HepG2 (cell line): ENCODE measurements around the gene COL13A1. TPM values are rescaled to one million over a fixed set of nuclear protein-coding genes. Genes with fewer than 3 reads are reported as not detected.

Experiments
- ATAC-seq: fragments of 200-7000 bp; cut with Tn5 transposase; 3 replicates; pipeline ENCODE4 v1.9.1; 2020; ENCODE audit warnings: mild to moderate bottlenecking, moderate library complexity
- BruUV-seq: library from RNA; stranded (reverse); fragments of 400-500 nt; replicated peaks from 2 replicates; lab custom pipeline; 2021; lab: Mats Ljungman, UMichigan
- CTCF ChIA-PET: fragments of 300-600 bp; formaldehyde crosslinking; extraction: SDS; loops from one replicate; lab custom pipeline; 2021; ENCODE audit warnings: low total read pairs, inconsistent platforms, low intra/inter-chr PET ratio; lab: Yijun Ruan, JAX
- POLR2A ChIA-PET: fragments of 350-600 bp; sonication (Branson Sonifier 250); formaldehyde crosslinking; loops from one replicate; lab custom pipeline; 2020; ENCODE audit warnings: antibody characterized with exemption, inconsistent platforms; lab: Yijun Ruan, JAX
- DNase-seq: peaks from one replicate; pipeline ENCODE4 v3.0.0-alpha.2; 2015; ENCODE audit warnings: low spot score
- FAIRE-seq: peaks from 3 replicates; lab custom pipeline; 2011; peaks lifted over from hg19 to GRCh38; lab: Jason Lieb, UNC
- H2AFZ ChIP-seq: one replicate; pipeline ENCODE4 v1.6.1; 2011; ENCODE audit warnings: low read length, inconsistent platforms
- H3K27ac ChIP-seq: fragments of 300-600 bp; 3 replicates; pipeline ENCODE4 v1.8.0; 2011; ENCODE audit warnings: mixed run types, mild to moderate bottlenecking, mixed read lengths, low read length, inconsistent platforms; ENCODE audit not compliant: insufficient read depth; ENCODE audit errors: extremely low read length
- H3K27me3 ChIP-seq, 2 experiments: fragments of 200-600 bp in 1 of 2; 2 replicates in 1 of 2; 3 replicates in 1 of 2; pipeline versions ENCODE4 v1.6.0 to v1.8.0; 2011; ENCODE audit warnings: low read length in 2 of 2, mild to moderate bottlenecking in 2 of 2, moderate library complexity in 2 of 2, inconsistent platforms in 1 of 2; ENCODE audit not compliant: insufficient read depth in 2 of 2, control insufficient read depth in 1 of 2
- H3K36me3 ChIP-seq, 2 experiments: fragments of 200-600 bp in 1 of 2; replicated peaks in 1 of 2; 2 replicates in 1 of 2; 3 replicates in 1 of 2; pipeline versions ENCODE4 v1.5.1 to v1.8.0; 2011; ENCODE audit warnings: low read length in 2 of 2, inconsistent platforms in 1 of 2; ENCODE audit not compliant: insufficient read depth in 2 of 2, control insufficient read depth in 1 of 2
- H3K4me1 ChIP-seq: 2 replicates; pipeline ENCODE4 v1.5.1; 2012; ENCODE audit warnings: low read length, inconsistent platforms; ENCODE audit not compliant: insufficient read depth
- H3K4me2 ChIP-seq: 2 replicates; pipeline ENCODE4 v1.6.0; 2011; ENCODE audit warnings: low read depth, low read length, inconsistent platforms
- H3K4me3 ChIP-seq, 3 experiments: fragments of 200-600 bp in 1 of 3; sonication (generic), shearing (Covaris generic) in 1 of 3; replicated peaks in 1 of 3; 2 replicates each; pipeline ENCODE4 v1.5.1; 2011 to 2016; ENCODE audit warnings: low read length in 3 of 3, inconsistent platforms in 2 of 3, low read depth in 2 of 3, mild to moderate bottlenecking in 2 of 3, control low read depth in 1 of 3, mixed read lengths in 1 of 3; ENCODE audit not compliant: insufficient read depth in 1 of 3
- H3K79me2 ChIP-seq: one replicate; pipeline ENCODE4 v1.6.1; 2011; ENCODE audit warnings: low read length, inconsistent platforms; ENCODE audit not compliant: insufficient read depth
- H3K9ac ChIP-seq: 2 replicates; pipeline ENCODE4 v1.6.0; 2011; ENCODE audit warnings: mild to moderate bottlenecking, low read depth, low read length, inconsistent platforms; ENCODE audit not compliant: insufficient read depth
- H3K9me3 ChIP-seq: 2 replicates; pipeline ENCODE4 v1.5.1; 2012; ENCODE audit warnings: mild to moderate bottlenecking, low read length
- H4K20me1 ChIP-seq: 2 replicates; pipeline ENCODE4 v1.6.0; 2011; ENCODE audit warnings: inconsistent platforms, mild to moderate bottlenecking, low read length, moderate library complexity; ENCODE audit not compliant: insufficient read depth
- CSRNP2 ChIP-seq: sonication (generic); formaldehyde crosslinking; conservative IDR thresholded peaks from 2 replicates; pipeline ENCODE4 v1.8.0; 2022; ENCODE audit warnings: low read depth, missing genetic modification reagents
- E2F2 ChIP-seq: sonication (generic); formaldehyde crosslinking; IDR thresholded peaks from 2 replicates; pipeline ENCODE4 v1.4.0; 2020; ENCODE audit warnings: missing genetic modification reagents, borderline replicate concordance
- GPBP1L1 ChIP-seq: sonication (generic); formaldehyde crosslinking; IDR thresholded peaks from 2 replicates; pipeline ENCODE4 v1.5.0; 2020; ENCODE audit warnings: mild to moderate bottlenecking, missing genetic modification reagents
- GTF2F1 ChIP-seq: fragments of 150-350 bp; IDR thresholded peaks from 2 replicates; pipeline ENCODE4 v1.6.1; 2014; ENCODE audit warnings: low read length
- HOXA7 ChIP-seq: sonication (generic); formaldehyde crosslinking; IDR thresholded peaks from 2 replicates; pipeline ENCODE4 v1.8.1; 2022; ENCODE audit warnings: mild to moderate bottlenecking, missing genetic modification reagents, moderate library complexity
- JUND ChIP-seq: sonication (generic); formaldehyde crosslinking; IDR thresholded peaks from 2 replicates; pipeline ENCODE4 v1.8.0; 2022; ENCODE audit warnings: mild to moderate bottlenecking, missing genetic modification reagents
- KDM1A ChIP-seq: IDR thresholded peaks from 2 replicates; pipeline ENCODE4 v1.6.1; 2016; ENCODE audit warnings: missing compliant biosample characterization
- KDM2A ChIP-seq: sonication (generic); formaldehyde crosslinking; IDR thresholded peaks from 2 replicates; pipeline ENCODE4 v1.4.0; 2020; ENCODE audit warnings: low read depth, missing genetic modification reagents, borderline replicate concordance
- MEF2D ChIP-seq: sonication (generic); formaldehyde crosslinking; IDR thresholded peaks from 2 replicates; pipeline ENCODE4 v1.5.1; 2020; ENCODE audit warnings: mild to moderate bottlenecking, missing genetic modification reagents
- MTF2 ChIP-seq: sonication (generic); formaldehyde crosslinking; IDR thresholded peaks from 2 replicates; pipeline ENCODE4 v1.5.0; 2020; ENCODE audit warnings: missing genetic modification reagents, borderline replicate concordance
- PCBP1 ChIP-seq: fragments of 200-400 bp; formaldehyde crosslinking; IDR thresholded peaks from 2 replicates; pipeline ENCODE4 v1.6.1; 2017; ENCODE audit warnings: mild to moderate bottlenecking, low read depth, low read length, borderline replicate concordance
- U2AF1 ChIP-seq: fragments of 200-400 bp; formaldehyde crosslinking; optimal IDR thresholded peaks from 2 replicates; pipeline ENCODE3; 2017; ENCODE audit warnings: mild to moderate bottlenecking, low read depth, low read length
- ZNF256 ChIP-seq: sonication (generic); formaldehyde crosslinking; conservative IDR thresholded peaks from 2 replicates; pipeline ENCODE4 v1.4.0; 2020; ENCODE audit warnings: missing genetic modification reagents
- ZNF260 ChIP-seq: sonication (generic); formaldehyde crosslinking; IDR thresholded peaks from 2 replicates; pipeline ENCODE4 v1.4.0; 2020; ENCODE audit warnings: missing genetic modification reagents, low read depth, mild to moderate bottlenecking, borderline replicate concordance
- ZNF282 ChIP-seq: fragments of 450-650 bp; IDR thresholded peaks from 2 replicates; pipeline ENCODE4 v1.6.1; 2018; ENCODE audit not compliant: partially characterized antibody
- ZNF749 ChIP-seq: sonication (generic); formaldehyde crosslinking; IDR thresholded peaks from 2 replicates; pipeline ENCODE4 v1.8.0; 2022; ENCODE audit warnings: mild to moderate bottlenecking, missing genetic modification reagents, moderate library complexity, borderline replicate concordance
- WGBS: methylation state at CpG from one replicate; pipeline ENCODE4 v1.1.6; 2017; ENCODE audit warnings: low lambda C conversion rate; 5-methylcytosine and 5-hydroxymethylcytosine counted together
- in situ Hi-C: cut with HindIII; loops from 2 replicates; pipeline ENCODE4 v1.10.0; 2017; ENCODE audit warnings: low pct_unique_long_range_greater_than_20kb; ENCODE audit not compliant: extremely low pct_ligation_motif_present
- intact Hi-C: fragments of 100-400 bp; cut with micrococcal nuclease; formaldehyde crosslinking; loops from one replicate; pipeline ENCODE4 v1.10.0; 2022; ENCODE audit not compliant: unreplicated experiment
- polyA plus RNA-seq, 8 experiments: library from polyadenylated mRNA; depleted of rRNA in 3 of 8; stranded (reverse) in 7 of 8; unstranded in 1 of 8; fragments of >200 nt; fragmentation: Illumina TruSeq in 4 of 8; extraction: Trizol in 4 of 8; gene quantifications; 2 replicates each; pipeline versions ENCODE4 v1.2.1 to v1.2.3, GENCODE V29; 2011 to 2016; ENCODE audit warnings: low read depth in 4 of 8, missing spikeins in 1 of 8, mixed read lengths in 1 of 8; ENCODE audit not compliant: insufficient read depth in 1 of 8
- total RNA-seq, 5 experiments: library from RNA; depleted of rRNA; stranded (reverse); fragments of >200 nt; fragmentation: Illumina TruSeq; extraction: Trizol; gene quantifications; 2 replicates each; pipeline ENCODE4 v1.2.3, GENCODE V29; 2016; ENCODE audit warnings: low read depth in 1 of 5
- TF ChIP-seq, protein P1 (sequence below): sonication (generic); formaldehyde crosslinking; IDR thresholded peaks from 2 replicates; pipeline ENCODE4 v1.5.0; 2020; ENCODE audit warnings: missing genetic modification reagents

The COL13A1 gene
- total and polyA plus RNA-seq, 2 of the 13 experiments (the other 11 are each of a cell fraction or from before 2014, with no cell fraction given): 0.07 TPM; not detected in 1

- no peak for TF ChIP-seq E2F2
- TF ChIP-seq U2AF1: no peak
- TF ChIP-seq ZNF282: no peak
- TF ChIP-seq PCBP1: no peak
- no peak for TF ChIP-seq HOXA7
- no peak for TF ChIP-seq KDM1A (CRISPR knock-in tag)
- TF ChIP-seq ZNF749: no peak
These were observed 94.1 kb downstream of the COL13A1 start (continued) for GRCh38 chr10:69895759-69896158.

DNA sequence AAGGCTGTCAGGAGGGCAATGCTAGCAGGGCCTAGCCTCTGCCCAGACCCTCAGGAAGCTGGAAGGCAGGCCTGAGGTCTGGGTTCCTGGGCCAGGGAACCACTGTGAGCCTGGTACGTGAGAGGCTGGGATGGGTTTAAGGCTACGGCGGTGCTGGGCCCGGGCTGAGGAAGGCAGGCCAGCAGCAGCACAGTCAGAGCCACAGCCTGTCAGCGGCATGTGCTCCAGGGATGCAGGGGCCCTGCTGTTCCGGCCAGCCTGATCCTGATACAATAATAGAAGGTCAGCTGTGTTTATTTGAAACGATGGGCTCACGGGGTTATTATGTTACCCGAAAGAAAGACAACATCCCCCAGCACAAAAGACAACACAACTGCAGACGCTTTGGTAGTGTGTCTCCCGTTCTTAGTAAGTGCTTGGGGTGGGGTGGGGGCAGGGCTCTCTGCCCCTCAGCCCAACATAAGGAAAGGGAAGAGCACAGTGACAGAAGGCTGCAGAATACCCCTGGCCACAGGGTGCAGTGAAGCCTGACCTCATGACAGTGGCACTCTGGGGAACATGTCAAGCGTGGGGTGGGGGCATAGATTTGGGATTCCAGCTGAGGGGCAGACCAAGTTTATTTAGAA, 95.0 kb downstream of the COL13A1 start:
- Histone ChIP-seq H3K4me2 (no peak overlapping the region), H3K27me3 (peaks cover 2 to 36% of the 10 kb centered on the region in 2 experiments; a peak in 3 of 5 replicates), H2AFZ (no peak overlapping the region), H4K20me1 (no peaks in the 10 kb centered on the region), H3K79me2 (no peaks in the 10 kb centered on the region), H3K36me3 (no peaks in the 10 kb centered on the region), H3K9ac (no peak overlapping the region), H3K27ac (no peak overlapping the region), H3K4me3 (no peak overlapping the region), H3K4me1 (no peaks in the 10 kb centered on the region), H3K9me3 (no peaks in the 10 kb centered on the region)
- DNase-seq (no peak), ATAC-seq (no peak), FAIRE-seq (no peak)
- BruUV-seq: no TSS peak
- intact Hi-C loops: no loop called here
- no peak for TF ChIP-seq JUND (CRISPR knock-in tag)
- TF ChIP-seq GPBP1L1 (CRISPR knock-in tag): no peak
- TF ChIP-seq ZNF256: no peak
- no peak for TF ChIP-seq MEF2D (CRISPR knock-in tag)
- TF ChIP-seq ZNF260: no peak
- TF ChIP-seq, protein P1, sequence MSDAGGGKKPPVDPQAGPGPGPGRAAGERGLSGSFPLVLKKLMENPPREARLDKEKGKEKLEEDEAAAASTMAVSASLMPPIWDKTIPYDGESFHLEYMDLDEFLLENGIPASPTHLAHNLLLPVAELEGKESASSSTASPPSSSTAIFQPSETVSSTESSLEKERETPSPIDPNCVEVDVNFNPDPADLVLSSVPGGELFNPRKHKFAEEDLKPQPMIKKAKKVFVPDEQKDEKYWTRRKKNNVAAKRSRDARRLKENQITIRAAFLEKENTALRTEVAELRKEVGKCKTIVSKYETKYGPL (CRISPR knock-in tag): no peak
- no peak for TF ChIP-seq CSRNP2 (CRISPR knock-in tag)
- no peak for TF ChIP-seq MTF2 (CRISPR knock-in tag)
- TF ChIP-seq U2AF1: no peak
- no peak for TF ChIP-seq KDM2A
- TF ChIP-seq GTF2F1: no peak
- in situ Hi-C loops: no loop called here
- POLR2A ChIA-PET: no interaction called here
- CTCF ChIA-PET: no interaction called here
- 54% methylated on average over 6 of the region's 12 CpGs for WGBS
